Loucy (cell line): Measurements from ENCODE around the gene SLAMF8.
A peak's percentile ranks its signal among the peaks of the same experiment; 100 is the strongest.

Experiments used
- CTCF ChIP-seq: fragments of 200-600 bp; sonication (generic); conservative IDR thresholded peaks from 2 replicates; pipeline ENCODE4 v1.5.1; 2014; ENCODE audit warnings: mild to moderate bottlenecking, antibody characterized with exemption, low read length
- EZH2phosphoT487 ChIP-seq: fragments of 200-600 bp; IDR thresholded peaks from 2 replicates; pipeline ENCODE4 v1.6.1; 2018; ENCODE audit warnings: antibody characterized with exemption, mild to moderate bottlenecking, moderate library complexity, borderline replicate concordance

GRCh38 chr1:159851407-159851806 lies 24.7 kb downstream of the SLAMF8 start:
- TF ChIP-seq CTCF, result peak; percentile 45
- no peak for TF ChIP-seq EZH2phosphoT487
